Right cardiac atrium (tissue), 5 donors: ENCODE measurements around the gene CLDN34. TPM values are rescaled to one million over a fixed set of nuclear protein-coding genes. Genes with fewer than 3 reads are reported as not detected.
A peak's percentile ranks its signal among the peaks of the same experiment; 100 is the strongest.

Source experiments
- ATAC-seq, 2 donors: fragments of 200-7000 bp; cut with Tn5 transposase; one replicate each; pipeline versions ENCODE4 v1.8.0 to v1.9.1; 2020; ENCODE audit warnings: moderate library complexity in 2 of 2, mild to moderate bottlenecking in 1 of 2
- DNase-seq, 3 donors: peaks; one replicate each; pipeline ENCODE4 v3.0.0-alpha.2; 2020
- H3K27ac ChIP-seq: one replicate; pipeline ENCODE4 v1.5.1; 2013; ENCODE audit warnings: mild to moderate bottlenecking, low read length, control low read depth, moderate library complexity
- H3K27me3 ChIP-seq: one replicate; pipeline ENCODE4 v1.6.1; 2013; ENCODE audit not compliant: control insufficient read depth, insufficient read depth
- H3K4me1 ChIP-seq: one replicate; pipeline ENCODE4 v1.6.1; 2013; ENCODE audit warnings: low read length; ENCODE audit not compliant: control insufficient read depth, insufficient read depth
- H3K4me3 ChIP-seq: one replicate; pipeline ENCODE4 v1.5.1; 2013; ENCODE audit warnings: low read length, control low read depth
- H3K9me3 ChIP-seq: one replicate; pipeline ENCODE4 v1.6.1; 2013; ENCODE audit warnings: low read length; ENCODE audit not compliant: control insufficient read depth
- WGBS: extraction: QIAGEN DNeasy Blood & Tissue Kit; methylation state at CpG from one replicate; pipeline ENCODE4 v1.1.7; 2013; 5-methylcytosine and 5-hydroxymethylcytosine counted together
- intact Hi-C, 4 donors: fragments of 100-400 bp; cut with DNase I; formaldehyde crosslinking; loops; one replicate each; pipeline versions ENCODE4 v1.11.0 to v1.14.0; 2022 to 2023
- polyA plus RNA-seq: library from polyadenylated mRNA; stranded (reverse); fragments of 200-250 nt; gene quantifications from one replicate; pipeline ENCODE4 v1.2.3, GENCODE V29; 2013
- total RNA-seq, 4 donors: library from RNA; stranded (reverse); fragmentation: NEBNext Ultra II Directional; extraction: Animal tissue kit (Norgen Biotek cat#: 25700); gene quantifications; one replicate each; pipeline ENCODE4 v1.2.1, GENCODE V29; 2021
- donor health status: healthy with polysubstance abuse.
- donor health status: DM: no; HTN: yes; CAD: no.
- donor health status: DM: no; HTN: no; CAD: no.
- donor health status: DM: no; HTN: yes; CAD: no; lungs with severe emphysema.
- donor health status: DM: yes; HTN: yes; CAD: no.

Gene CLDN34
- total and polyA plus RNA-seq, 5 donors: 0.23 to 0.42 (median 0.36) TPM; not detected in 2

- 7% methylated on average over 68 of the region's 87 CpGs for WGBS
- no peaks in the 10 kb centered on the region for H3K9me3 ChIP-seq
- intact Hi-C loops: no loop called here
- peak; percentile 63 to 85 (median 84) for DNase-seq
- no peaks in the 10 kb centered on the region for H3K27me3 ChIP-seq
- H3K4me1 ChIP-seq: peaks cover 4% of the 10 kb centered on the region
- H3K4me3 ChIP-seq: peak overlapping the region; percentile 98
- peak overlapping the region; percentile 96 for H3K27ac ChIP-seq
- peak; percentile 28 to 60 for ATAC-seq
Observed at GRCh38 chrX:10015723-10016518, 48.8 kb downstream of the CLDN34 start.

GRCh38 chrX:10016519-10017132 lies 49.5 kb downstream of the CLDN34 start:
- Histone ChIP-seq H3K27ac (peak overlapping the region; percentile 96), H3K9me3 (no peaks in the 10 kb centered on the region), H3K27me3 (no peaks in the 10 kb centered on the region), H3K4me3 (peak overlapping the region; percentile 98), H3K4me1 (peaks cover 6% of the 10 kb centered on the region)
- 16% methylated on average over 11 of the region's 11 CpGs for WGBS
- ATAC-seq (no peak), DNase-seq (no peak)
- intact Hi-C loops: no loop called here

- DNase-seq (no peak), ATAC-seq (no peak)
- Histone ChIP-seq H3K27me3 (no peaks in the 10 kb centered on the region), H3K4me1 (peaks cover 8% of the 10 kb centered on the region), H3K9me3 (no peaks in the 10 kb centered on the region), H3K4me3 (peak overlapping the region; percentile 20), H3K27ac (peak overlapping the region; percentile 19)
- intact Hi-C loops: no loop called here
- WGBS: 33% methylated on average over 8 of the region's 8 CpGs
Observed at GRCh38 chrX:10017872-10018271, 50.7 kb downstream of the CLDN34 start.

Other genes starting within 250 kb of the CLDN34 start
- gene GPR143, start 201.5 kb upstream of the CLDN34 start, total RNA-seq: under 1 TPM in 3 of 4 donors, not detected in 1; 0.20 to 0.28 (median 0.25) TPM
- 0.14 TPM for gene GPR143, start 201.5 kb upstream of the CLDN34 start, polyA plus RNA-seq
- gene SHROOM2, start 180.9 kb upstream of the CLDN34 start, total RNA-seq: 1 to 10 TPM; 1.9 to 4.0 (median 2.6) TPM
- 0.66 TPM for gene SHROOM2, start 180.9 kb upstream of the CLDN34 start, polyA plus RNA-seq
- gene CLCN4, start 189.6 kb downstream of the CLDN34 start, total RNA-seq: 10 to 100 TPM; 27.0 to 34.9 (median 30.7) TPM
- gene CLCN4, start 189.6 kb downstream of the CLDN34 start, polyA plus RNA-seq: 11.0 TPM